NCI-H2227 treated with DMSO at 0.1 percent for 48 hours (cell line): ENCODE measurements around the gene IQCK.
"Not testable (repeated sequence)": the region's sequence is repeated elsewhere in the genome, so short reads cannot be mapped to it uniquely, and the experiment has no call there.

Source experiments
- DNase-seq: peaks from one replicate; lab custom pipeline; 2025; lab: John Stamatoyannopoulos, UW

The IQCK gene

GRCh38 chr16:19700319-19700781, 17.7 kb upstream of the IQCK start:
- DNase-seq, result no peak

- no peak for DNase-seq
Observed at GRCh38 chr16:19701091-19701490, 17.0 kb upstream of the IQCK start.

- no peak for DNase-seq
Observed at GRCh38 chr16:19703172-19703889, 14.7 kb upstream of the IQCK start.

GRCh38 chr16:19704321-19705145, 13.5 kb upstream of the IQCK start:
- DNase-seq, result no peak

GRCh38 chr16:19705146-19705501, 12.9 kb upstream of the IQCK start:
- DNase-seq, result no peak

- DNase-seq, result no peak
Observed at GRCh38 chr16:19705843-19706242, 12.2 kb upstream of the IQCK start.

- DNase-seq, result no peak
Observed at GRCh38 chr16:19706846-19707245, 11.2 kb upstream of the IQCK start.

- no peak for DNase-seq
Observed at GRCh38 chr16:19707569-19708295, 10.3 kb upstream of the IQCK start.

- no peak for DNase-seq
Observed at GRCh38 chr16:19708296-19709205, 9.5 kb upstream of the IQCK start.

GRCh38 chr16:19709381-19710136, 8.5 kb upstream of the IQCK start:
- DNase-seq, result no peak

- no peak for DNase-seq
Observed at GRCh38 chr16:19710191-19710908, 7.7 kb upstream of the IQCK start.

GRCh38 chr16:19710991-19711545, 7.0 kb upstream of the IQCK start:
- DNase-seq, result no peak

GRCh38 chr16:19711643-19712042, 6.4 kb upstream of the IQCK start:
- DNase-seq, result no peak

GRCh38 chr16:19712418-19713058, 5.5 kb upstream of the IQCK start:
- no peak for DNase-seq

GRCh38 chr16:19713697-19714096, 4.4 kb upstream of the IQCK start:
- DNase-seq, result no peak

- no peak for DNase-seq
Observed at GRCh38 chr16:19715566-19715965, 2.5 kb upstream of the IQCK start.

- DNase-seq, result no peak
Observed at GRCh38 chr16:19716183-19716582, 1.9 kb upstream of the IQCK start.

- not testable (repeated sequence) for DNase-seq
Observed at GRCh38 chr16:19716728-19717127, 1.3 kb upstream of the IQCK start.

GRCh38 chr16:19717314-19717713, 757 bp upstream of the IQCK start:
- DNase-seq, result no peak

GRCh38 chr16:19718624-19718965, 524 bp downstream of the IQCK start:
- peak; percentile 66 for DNase-seq
